ENCODE measurements around the gene SCYGR8. TPM values are rescaled to one million over a fixed set of nuclear protein-coding genes. Genes with fewer than 3 reads are reported as not detected.

SCYGR8 gene, protein sequence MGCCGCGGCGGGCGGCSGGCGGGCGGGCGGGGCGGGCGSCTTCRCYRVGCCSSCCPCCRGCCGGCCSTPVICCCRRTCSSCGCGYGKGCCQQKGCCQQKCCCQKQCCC
- total RNA-seq, result not detected

GRCh38 chr2:227745594-227745993, at the start of gene SCYGR8:
Gene SCYGR8 (plus strand): TSS chr2:227745894. CDS start chr2:227745894, 0 bp downstream.

DNA sequence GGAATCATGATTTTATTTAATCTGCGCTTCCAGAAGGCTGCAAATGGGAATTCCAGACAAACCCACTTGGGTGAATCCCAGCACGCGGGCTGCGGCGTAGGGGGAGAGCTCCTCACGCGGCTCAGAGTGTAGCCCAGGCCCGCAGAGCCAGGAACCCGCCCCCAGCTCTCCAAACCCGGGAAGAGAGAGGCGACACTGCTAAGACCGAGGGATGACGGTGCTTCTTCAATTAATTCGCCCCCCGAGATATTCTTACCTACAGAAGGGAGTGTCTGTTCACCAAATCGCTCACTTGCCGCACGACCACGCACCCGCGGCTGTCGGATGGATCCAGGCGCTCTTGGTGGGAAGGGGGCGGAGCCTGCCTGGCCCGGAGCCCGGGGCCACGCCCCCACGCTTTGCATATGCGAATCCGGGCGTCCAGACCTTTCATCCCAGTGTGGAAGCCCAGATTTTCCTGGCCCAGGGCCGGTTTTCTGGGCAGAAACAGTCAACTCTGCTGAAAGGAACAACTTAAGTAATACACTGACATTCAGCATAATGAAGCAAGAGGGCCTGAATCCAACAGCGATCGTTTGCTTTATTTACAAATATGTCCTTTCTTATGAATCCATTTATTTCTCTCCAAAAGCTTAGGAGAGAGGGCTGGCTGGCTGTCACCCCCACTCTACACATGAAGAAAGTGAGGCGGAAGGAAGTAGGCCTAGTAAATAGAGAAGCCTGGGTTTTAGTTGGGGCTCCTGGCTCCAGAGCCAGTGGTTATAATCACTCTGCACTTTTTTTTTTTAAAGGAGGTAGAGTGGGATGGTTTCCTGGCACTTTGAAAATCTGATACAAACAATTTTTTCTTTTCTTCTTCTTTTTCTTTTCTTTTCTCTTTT, 27.8 kb upstream of the SCYGR8 start, which contains the start of gene SLC19A3:
TSS of gene SLC19A3 (minus strand) at position 342 of the 881 bp plus-strand sequence. CDS start 15,710 bp downstream, outside the sequence.

GRCh38 chr2:227724394-227725039, 21.2 kb upstream of the SCYGR8 start, which contains the start of gene SCYGR6:
Gene SCYGR6 (minus strand): TSS chr2:227724757. CDS start chr2:227724757, 0 bp downstream.

DNA sequence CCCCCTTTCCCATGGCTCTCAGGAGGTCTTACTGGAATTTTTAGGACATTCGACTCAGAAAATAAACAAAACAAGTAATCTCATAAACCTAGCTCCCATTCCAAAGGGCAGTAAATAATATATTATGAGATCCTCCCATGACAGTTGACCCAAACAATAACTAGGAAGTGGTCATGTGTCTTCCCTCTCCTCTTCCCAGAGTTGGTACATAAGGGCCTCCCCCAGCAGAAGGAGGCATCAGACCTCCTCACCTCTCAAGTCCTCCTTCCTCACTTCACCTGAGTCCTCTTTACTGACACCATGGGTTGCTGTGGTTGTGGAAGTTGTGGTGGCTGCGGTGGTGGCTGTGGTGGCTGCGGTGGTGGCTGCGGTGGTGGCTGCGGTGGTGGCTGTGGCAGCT, 17.7 kb upstream of the SCYGR8 start, which contains the start of gene SCYGR7:
TSS of gene SCYGR7 (plus strand) at position 301 of the 400 bp plus-strand sequence. CDS start at position 301, 0 bp downstream.

Small RNA genes lying within 50 kb of the gene (small RNA-seq; reads per million reads assigned to genes)
- gene RNA5SP121 (not detected), gene SNRPGP8 (not detected)

Other genes with a start within 250 kb of the SCYGR8 start
- not detected for gene SCYGR2, start 147.0 kb upstream of the SCYGR8 start, total RNA-seq
- not detected for gene SCYGR3, start 131.1 kb upstream of the SCYGR8 start, total RNA-seq
- not detected for gene SCYGR4, start 128.4 kb upstream of the SCYGR8 start, total RNA-seq
- gene SCYGR5, start 79.1 kb upstream of the SCYGR8 start, total RNA-seq, result not detected
- 3.9 TPM for gene SLC19A3, start 27.9 kb upstream of the SCYGR8 start, total RNA-seq
- gene SCYGR6, start 21.1 kb upstream of the SCYGR8 start, total RNA-seq, result not detected
- not detected for gene SCYGR7, start 17.6 kb upstream of the SCYGR8 start, total RNA-seq
- not detected for gene CCL20, start 67.9 kb downstream of the SCYGR8 start, total RNA-seq
- 8.1 TPM for gene DAW1, start 125.7 kb downstream of the SCYGR8 start, total RNA-seq

Measured in diencephalon (tissue), 1 donor.